ENCODE measurements around the gene HAL. TPM values are rescaled to one million over a fixed set of nuclear protein-coding genes. Genes with fewer than 3 reads are reported as not detected.

Gene HAL
- total and polyA plus RNA-seq, 2 of the 13 experiments (the other 11 are each of a cell fraction or from before 2014, with no cell fraction given): 0.89 to 37.8 TPM

DNA sequence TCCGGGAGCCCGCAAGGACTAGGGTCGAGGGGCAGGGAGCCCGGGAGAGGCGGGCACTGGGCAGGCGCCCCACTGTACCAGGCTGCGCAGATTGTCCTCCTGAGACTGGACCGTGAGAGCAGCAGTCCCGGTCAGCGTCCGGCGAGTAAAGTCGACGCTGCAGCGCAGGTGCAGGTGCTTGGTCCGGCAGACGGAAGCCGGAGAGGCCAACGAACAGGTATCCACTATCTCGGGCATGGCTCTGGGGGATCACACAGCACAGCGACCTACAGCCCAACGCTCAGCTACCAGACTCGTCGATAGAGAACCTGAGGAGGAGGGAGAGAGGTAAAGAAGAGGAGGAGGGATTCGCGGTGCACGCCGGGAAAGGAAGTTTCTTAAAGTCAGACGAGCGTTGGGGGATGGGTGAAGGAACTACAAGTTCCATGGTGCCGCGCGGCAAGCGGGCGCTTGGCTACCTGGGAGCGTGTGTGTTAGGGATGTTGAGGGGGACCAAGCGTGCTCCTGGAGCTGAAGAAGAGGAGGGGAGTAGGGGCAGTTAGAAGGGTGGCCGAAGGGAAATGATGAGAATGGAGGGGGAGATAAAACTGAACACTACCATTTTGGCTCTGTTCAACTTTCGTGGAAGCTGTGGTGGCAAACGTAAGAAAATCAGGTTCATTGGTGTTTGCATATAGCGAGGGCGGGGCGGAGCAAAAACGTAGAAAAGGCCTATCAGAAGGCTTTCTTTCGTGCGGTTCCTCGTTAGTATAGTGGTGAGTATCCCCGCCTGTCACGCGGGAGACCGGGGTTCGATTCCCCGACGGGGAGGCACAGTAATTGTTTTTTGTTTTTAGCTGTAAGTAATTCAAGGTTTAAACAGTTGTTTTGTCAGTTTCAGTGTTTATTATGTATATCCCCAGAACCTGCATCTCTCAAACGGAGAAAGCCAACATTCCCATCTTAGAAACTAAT is 39.4 kb upstream of the HAL start, which contains the start of gene LTA4H (continued):
- no peak for TF ChIP-seq MTF1 (CRISPR knock-in tag; IDR thresholded peaks at IDR 0.05)
- TF ChIP-seq ZIK1 (CRISPR knock-in tag; IDR thresholded peaks at IDR 0.05; ENCODE audit: borderline replicate concordance, low read depth): no peak
- no peak for TF ChIP-seq ELF4 (CRISPR knock-in tag; IDR thresholded peaks at IDR 0.05; ENCODE audit: borderline replicate concordance)
- TF ChIP-seq SYNCRIP (IDR thresholded peaks at IDR 0.05; ENCODE audit: insufficient read depth, low read depth, low read length): no peak
- no peak for TF ChIP-seq ARNT (IDR thresholded peaks at IDR 0.05)
- peak; percentile 24; the same call in 1 of the 2 replicates for TF ChIP-seq ZNF772 (CRISPR knock-in tag; IDR thresholded peaks at IDR 0.05)
- TF ChIP-seq, protein P1, sequence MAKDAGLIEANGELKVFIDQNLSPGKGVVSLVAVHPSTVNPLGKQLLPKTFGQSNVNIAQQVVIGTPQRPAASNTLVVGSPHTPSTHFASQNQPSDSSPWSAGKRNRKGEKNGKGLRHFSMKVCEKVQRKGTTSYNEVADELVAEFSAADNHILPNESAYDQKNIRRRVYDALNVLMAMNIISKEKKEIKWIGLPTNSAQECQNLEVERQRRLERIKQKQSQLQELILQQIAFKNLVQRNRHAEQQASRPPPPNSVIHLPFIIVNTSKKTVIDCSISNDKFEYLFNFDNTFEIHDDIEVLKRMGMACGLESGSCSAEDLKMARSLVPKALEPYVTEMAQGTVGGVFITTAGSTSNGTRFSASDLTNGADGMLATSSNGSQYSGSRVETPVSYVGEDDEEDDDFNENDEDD (CRISPR knock-in tag; IDR thresholded peaks at IDR 0.05; ENCODE audit: borderline replicate concordance): no peak
- peak; percentile 72; the same call in 1 of the 2 replicates for TF ChIP-seq SMYD3 (CRISPR knock-in tag; IDR thresholded peaks at IDR 0.05)
- peak; percentile 25; the same call in 1 of the 2 replicates for TF ChIP-seq PATZ1 (CRISPR knock-in tag; IDR thresholded peaks at IDR 0.05)
- TF ChIP-seq CHD2 (IDR thresholded peaks at IDR 0.05; ENCODE audit: low read depth, low read length): peak; percentile 33; the same call in 1 of the 2 replicates
- peak; percentile 18 for TF ChIP-seq FOXA3 (CRISPR knock-in tag; IDR thresholded peaks at IDR 0.05)
- no peak for TF ChIP-seq PAF1 (CRISPR knock-in tag; IDR thresholded peaks at IDR 0.05)
- peak; percentile 86 for TF ChIP-seq ZGPAT (CRISPR knock-in tag; IDR thresholded peaks at IDR 0.05)
- peak; percentile 67; the same call in 1 of the 2 replicates for TF ChIP-seq SP5 (CRISPR knock-in tag; IDR thresholded peaks at IDR 0.05; ENCODE audit: borderline replicate concordance, low read depth)
- TF ChIP-seq, protein P2, sequence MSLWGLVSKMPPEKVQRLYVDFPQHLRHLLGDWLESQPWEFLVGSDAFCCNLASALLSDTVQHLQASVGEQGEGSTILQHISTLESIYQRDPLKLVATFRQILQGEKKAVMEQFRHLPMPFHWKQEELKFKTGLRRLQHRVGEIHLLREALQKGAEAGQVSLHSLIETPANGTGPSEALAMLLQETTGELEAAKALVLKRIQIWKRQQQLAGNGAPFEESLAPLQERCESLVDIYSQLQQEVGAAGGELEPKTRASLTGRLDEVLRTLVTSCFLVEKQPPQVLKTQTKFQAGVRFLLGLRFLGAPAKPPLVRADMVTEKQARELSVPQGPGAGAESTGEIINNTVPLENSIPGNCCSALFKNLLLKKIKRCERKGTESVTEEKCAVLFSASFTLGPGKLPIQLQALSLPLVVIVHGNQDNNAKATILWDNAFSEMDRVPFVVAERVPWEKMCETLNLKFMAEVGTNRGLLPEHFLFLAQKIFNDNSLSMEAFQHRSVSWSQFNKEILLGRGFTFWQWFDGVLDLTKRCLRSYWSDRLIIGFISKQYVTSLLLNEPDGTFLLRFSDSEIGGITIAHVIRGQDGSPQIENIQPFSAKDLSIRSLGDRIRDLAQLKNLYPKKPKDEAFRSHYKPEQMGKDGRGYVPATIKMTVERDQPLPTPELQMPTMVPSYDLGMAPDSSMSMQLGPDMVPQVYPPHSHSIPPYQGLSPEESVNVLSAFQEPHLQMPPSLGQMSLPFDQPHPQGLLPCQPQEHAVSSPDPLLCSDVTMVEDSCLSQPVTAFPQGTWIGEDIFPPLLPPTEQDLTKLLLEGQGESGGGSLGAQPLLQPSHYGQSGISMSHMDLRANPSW (CRISPR knock-in tag; IDR thresholded peaks at IDR 0.05; ENCODE audit: borderline replicate concordance): peak; percentile 54; the same call in 1 of the 2 replicates
- TF ChIP-seq HES4 (CRISPR knock-in tag; IDR thresholded peaks at IDR 0.05; ENCODE audit: borderline replicate concordance): peak; percentile 67; the same call in 1 of the 2 replicates
- peak; percentile 89 for TF ChIP-seq SUZ12 (IDR thresholded peaks at IDR 0.05; ENCODE audit: low read depth, low read length)
- peak; percentile 54; the same call in 1 of the 2 replicates for TF ChIP-seq KDM3A (CRISPR knock-in tag; IDR thresholded peaks at IDR 0.05; ENCODE audit: low read depth)
- no peak for TF ChIP-seq HHEX (CRISPR knock-in tag; IDR thresholded peaks at IDR 0.05)
- 0 out of 2 replicates have a peak, but pooled peaks have one; percentile 50 for TF ChIP-seq TEAD2 (CRISPR knock-in tag; IDR thresholded peaks at IDR 0.05)
- no peak for TF ChIP-seq TCF7L2 (IDR thresholded peaks at IDR 0.05; ENCODE audit: low read depth, low read length)
- TF ChIP-seq CREB1 (IDR thresholded peaks at IDR 0.05): peak; percentile 39; the same call in 1 of the 2 replicates
- peak; percentile 87 for TF ChIP-seq CREB1 (CRISPR knock-in tag; IDR thresholded peaks at IDR 0.05)
